GM18498 (cell line): ENCODE results near the gene OGFOD3.
"Not testable (repeated sequence)": the region's sequence is repeated elsewhere in the genome, so short reads cannot be mapped to it uniquely, and the experiment has no call there.

ENCODE experiments used
- ATAC-seq: cut with Tn5 transposase; IDR thresholded peaks from one replicate; pipeline ENCODE4 v1.9.1; 2021; ENCODE audit warnings: mild to moderate bottlenecking, moderate library complexity; ENCODE audit not compliant: unreplicated experiment

The OGFOD3 gene

DNA sequence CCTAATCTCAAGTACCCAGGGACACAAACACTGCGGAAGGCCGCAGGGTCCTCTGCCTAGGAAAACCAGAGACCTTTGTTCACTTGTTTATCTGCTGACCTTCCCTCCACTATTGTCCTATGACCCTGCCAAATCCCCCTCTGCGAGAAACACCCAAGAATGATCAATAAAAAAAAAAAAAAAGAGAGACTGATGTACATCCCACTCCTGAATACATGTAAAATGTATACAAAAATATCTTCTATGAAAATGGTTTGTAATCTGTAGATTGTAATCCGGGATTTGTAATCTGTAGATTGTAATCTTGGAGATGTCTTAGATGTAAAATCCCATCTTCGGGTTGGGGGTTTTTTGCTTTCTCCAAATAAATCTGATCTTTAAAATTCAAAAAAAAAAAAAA is 41.1 kb downstream of the OGFOD3 start:
- not testable (repeated sequence) for ATAC-seq

DNA sequence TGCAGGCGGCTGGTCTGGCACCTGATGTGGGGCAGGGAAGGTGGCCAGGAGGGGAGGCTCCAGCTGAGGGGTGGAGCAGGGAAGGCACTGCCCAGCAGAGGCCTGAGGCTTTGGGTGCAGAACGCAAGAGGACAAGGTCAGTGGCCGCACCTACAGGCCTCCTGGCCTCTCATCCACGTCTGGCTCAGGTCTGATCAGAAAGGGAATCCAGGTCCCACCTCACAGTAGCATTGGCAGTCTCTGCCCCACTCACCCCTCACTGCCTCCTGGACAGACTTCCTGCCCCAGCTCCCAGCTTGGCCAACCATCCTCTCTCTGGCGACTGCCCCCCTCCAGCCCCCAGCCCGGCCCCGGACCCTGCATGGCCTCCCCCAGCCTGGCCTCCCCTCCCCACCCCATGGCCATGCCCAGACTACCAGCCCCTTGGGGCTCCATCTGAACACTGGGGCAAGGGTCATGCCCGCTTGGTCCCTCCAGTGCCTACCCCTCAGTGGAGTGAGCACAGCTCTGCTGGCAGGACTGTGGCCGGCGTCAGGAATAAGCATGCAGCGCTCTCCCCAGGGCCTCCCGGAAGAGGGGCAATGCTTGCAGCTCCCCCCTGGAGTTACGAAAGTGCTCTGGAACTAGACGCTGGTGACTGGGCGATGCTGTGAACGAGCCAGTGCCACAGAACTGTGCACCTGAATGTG is 42.2 kb downstream of the OGFOD3 start:
- ATAC-seq, result no peak

DNA sequence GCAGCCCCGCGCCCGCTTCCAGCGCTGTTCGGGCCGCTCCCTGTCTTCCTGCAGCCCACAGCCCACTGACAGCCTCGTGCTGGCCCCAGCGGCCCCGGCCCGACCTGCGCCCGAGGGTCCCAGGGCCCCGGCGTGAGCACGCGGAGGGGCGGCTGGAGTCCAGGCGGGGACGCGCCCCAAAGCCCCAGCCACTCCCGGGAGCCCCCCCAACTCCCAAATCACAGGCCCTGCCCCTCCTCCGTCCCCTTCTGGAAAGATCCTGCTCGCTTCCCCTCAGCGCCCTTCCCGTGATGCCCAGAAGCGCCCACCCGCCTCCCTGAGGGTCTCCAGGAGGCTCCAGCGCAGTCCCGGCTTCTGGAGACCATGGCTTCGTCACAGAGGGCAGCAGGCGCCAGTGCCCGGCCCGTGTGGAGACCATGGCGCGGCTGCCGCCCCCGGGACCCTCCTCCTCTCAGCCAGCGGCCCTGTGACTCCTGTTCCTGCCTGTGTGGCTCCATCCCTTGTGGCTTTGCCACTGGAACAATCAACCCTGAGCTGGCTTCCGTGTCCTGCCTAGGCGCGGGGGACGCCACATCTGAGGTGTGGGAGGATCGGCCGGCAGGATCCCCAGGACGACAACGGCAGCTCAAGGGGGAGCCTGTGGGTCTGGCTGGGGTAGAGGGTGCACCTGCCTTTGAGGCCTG is 42.9 kb downstream of the OGFOD3 start:
- no peak for ATAC-seq

DNA sequence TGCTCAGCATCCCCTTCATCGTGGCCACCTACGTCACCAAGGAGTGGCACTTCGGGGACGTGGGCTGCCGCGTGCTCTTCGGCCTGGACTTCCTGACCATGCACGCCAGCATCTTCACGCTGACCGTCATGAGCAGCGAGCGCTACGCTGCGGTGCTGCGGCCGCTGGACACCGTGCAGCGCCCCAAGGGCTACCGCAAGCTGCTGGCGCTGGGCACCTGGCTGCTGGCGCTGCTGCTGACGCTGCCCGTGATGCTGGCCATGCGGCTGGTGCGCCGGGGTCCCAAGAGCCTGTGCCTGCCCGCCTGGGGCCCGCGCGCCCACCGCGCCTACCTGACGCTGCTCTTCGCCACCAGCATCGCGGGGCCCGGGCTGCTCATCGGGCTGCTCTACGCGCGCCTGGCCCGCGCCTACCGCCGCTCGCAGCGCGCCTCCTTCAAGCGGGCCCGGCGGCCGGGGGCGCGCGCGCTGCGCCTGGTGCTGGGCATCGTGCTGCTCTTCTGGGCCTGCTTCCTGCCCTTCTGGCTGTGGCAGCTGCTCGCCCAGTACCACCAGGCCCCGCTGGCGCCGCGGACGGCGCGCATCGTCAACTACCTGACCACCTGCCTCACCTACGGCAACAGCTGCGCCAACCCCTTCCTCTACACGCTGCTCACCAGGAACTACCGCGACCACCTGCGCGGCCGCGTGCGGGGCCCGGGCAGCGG is 43.6 kb downstream of the OGFOD3 start:
- no peak for ATAC-seq

DNA sequence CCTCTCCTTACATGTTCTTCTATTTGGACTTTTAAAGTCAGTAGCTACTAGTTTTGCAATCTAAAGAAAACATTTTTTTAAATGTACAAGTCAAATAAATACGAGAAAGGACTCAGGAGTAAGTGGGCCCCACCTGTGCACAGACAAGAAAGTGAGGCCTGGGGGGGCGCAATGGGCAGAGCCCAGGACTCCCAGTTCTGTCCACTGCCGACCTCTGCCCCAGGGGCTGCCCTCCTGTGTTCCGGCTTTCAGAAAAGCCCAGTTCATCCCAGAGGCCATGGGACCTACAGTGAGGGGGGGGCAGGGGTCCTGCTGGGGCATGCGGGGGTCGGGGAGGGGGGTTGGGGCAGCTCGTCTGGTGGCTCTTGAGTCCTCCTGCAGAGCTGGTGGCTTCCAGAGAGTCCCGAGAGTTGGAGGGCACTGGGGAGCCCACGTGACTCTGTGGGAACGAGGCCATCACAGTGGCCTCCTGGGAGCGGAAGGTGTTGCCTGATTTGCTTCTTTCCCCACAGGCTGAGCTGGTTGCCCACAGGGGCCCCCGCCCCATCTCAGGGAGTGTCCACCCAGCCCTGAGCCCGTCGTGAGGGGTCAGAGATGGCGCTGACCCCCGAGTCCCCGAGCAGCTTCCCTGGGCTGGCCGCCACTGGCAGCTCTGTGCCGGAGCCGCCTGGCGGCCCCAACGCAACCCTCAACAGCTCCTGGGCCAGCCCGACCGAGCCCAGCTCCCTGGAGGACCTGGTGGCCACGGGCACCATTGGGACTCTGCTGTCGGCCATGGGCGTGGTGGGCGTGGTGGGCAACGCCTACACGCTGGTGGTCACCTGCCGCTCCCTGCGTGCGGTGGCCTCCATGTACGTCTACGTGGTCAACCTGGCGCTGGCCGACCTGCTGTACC is 44.4 kb downstream of the OGFOD3 start:
- no peak for ATAC-seq

DNA sequence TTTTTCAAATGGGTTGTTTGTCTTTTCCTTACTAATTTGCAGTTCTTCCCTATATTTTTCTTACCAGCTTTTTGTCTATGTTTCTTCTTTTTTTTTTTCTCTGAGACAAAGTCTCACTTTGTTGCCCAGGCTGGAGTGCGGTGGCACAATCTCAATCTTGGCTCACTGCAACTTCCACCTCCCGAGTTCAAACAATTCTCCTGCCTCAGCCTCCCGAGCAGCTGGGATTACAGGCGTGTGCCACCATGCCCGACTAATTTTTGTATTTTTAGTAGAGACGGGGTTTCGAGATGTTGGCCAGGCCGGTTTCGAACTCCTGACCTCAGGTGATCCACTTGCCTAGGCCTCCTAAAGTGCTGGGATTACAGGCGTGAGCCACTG is 45.3 kb downstream of the OGFOD3 start:
- not testable (repeated sequence) for ATAC-seq

DNA sequence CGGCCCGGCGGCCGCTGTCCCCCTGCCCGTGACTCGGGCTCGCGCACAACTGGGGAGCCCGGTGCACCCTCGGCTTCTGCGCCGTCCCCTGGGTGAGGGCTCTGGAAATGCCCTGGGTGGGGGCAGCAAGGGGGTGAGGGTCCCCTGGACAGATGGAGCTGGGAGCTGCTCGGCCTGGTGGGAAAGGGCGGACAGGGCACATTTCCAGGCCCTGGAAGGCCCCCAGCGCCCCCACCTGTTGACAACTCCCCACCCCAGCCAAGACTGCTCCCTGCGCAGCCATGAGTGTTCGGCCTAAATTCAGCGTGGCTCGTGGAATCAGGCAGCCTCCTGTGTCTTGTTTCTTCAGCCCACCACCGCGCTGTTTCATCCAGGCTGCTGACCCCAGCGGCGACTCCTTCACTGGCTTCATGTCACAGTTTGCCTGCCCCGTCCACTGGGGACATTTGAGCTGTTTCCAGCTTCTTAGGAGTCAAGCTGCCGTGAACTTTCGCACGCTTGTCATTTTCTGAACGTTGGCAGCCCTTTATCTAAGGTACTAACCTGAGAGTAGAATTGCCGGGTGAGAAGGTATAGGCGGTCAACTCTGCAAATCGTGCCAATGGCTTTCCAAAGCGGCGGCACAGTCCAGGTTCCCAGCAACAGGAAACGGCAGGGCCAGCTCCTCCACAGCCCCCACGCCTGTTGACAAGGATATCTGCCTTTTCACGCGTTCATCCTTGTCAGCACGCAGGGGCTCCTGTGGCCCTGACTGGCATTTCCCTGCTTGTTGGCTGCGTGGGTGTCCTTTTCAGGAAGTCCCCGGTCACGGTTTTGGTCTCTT is 45.9 kb downstream of the OGFOD3 start:
- no peak for ATAC-seq

DNA sequence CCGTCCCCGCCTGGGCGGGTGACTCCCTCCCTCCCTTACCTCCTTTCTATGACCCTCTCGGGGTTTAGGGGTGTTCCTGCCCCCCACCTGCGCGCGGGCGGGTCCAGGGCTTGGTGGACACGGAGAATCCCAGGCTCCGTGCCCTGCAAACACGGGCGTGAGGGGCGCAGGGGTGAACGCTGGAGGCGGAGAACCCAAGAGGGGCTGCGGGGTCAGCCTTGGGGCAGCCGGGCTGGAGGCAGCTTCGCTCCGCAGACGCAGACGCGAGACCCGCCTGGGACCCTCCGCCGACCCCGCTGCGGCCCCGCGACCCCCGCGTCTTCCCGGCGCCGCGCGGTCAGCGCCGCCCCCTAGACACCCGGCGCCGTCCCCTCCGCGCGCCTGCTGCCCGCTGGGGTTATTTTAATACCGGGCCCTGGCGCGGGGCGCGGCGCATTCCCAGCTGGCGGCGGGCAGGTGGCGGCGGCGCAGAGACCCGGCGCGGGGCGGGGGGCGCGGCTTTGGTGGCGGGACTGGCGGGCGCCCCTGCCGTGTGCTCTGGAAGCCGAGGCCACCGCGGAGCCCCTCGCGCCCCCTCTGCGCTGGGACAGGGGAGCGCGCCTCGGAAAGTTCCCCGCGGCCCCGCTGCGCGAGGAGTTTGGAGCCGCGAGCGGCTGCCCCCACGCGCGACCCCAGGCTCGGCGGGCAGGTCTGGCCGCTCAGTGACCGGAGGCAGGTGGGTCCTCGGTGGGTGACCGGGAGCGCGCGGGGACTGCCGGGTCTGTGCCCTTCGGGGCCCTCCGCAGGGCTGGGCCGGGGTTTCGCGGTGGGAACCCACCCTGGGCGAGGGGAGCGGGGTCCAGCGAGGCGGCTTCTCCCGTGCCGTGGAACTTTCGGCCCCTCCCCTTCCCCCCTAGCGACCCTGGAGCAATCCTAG is 46.8 kb downstream of the OGFOD3 start, which contains the start of gene UTS2R:
UTS2R (plus strand) TSS at position 433 of the 916 bp plus-strand sequence. CDS start 2,560 bp downstream, outside the sequence.
- ATAC-seq, result no peak

DNA sequence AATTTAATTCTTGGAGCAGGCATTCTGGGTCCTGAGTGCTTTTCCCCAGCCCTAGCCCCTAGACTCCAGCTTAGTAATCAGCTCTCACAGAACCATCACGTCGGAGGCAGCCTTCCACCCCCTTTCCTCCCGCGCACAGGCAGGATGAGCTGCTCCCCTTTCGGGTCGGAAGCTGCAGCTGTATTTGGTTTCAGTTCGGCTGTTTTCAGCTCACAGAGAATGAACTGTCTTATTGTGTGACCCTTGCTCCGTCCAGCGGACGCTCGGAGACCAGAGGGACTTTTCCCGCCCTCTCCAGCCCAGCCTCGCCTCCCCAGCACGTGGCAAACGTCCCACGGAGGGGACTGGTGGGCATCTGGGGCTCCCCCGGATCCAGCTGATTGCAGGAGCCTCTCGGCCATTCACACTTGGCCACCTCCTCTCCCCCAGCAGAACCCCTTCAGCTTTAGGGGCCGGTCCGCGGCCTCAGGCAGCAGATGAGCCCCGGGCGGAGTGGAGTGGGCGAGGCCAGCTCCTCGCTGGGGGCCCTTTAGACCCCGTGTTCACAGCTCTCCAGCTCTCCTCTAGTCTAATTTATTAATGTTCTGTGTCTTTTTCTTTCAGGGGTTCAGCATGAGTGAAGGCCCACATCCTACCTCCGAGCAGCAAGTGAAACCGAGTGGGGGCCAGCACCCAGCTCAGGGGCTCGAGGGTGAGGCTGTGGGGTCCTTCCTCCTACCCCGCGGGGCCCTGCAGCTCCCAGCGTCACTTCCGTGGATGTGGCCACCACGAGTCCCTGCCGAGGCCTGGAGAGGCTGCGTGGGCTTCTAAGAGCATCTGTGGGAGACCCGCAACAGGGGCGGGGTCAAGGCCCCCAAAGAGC is 47.7 kb downstream of the OGFOD3 start:
- no peak for ATAC-seq

DNA sequence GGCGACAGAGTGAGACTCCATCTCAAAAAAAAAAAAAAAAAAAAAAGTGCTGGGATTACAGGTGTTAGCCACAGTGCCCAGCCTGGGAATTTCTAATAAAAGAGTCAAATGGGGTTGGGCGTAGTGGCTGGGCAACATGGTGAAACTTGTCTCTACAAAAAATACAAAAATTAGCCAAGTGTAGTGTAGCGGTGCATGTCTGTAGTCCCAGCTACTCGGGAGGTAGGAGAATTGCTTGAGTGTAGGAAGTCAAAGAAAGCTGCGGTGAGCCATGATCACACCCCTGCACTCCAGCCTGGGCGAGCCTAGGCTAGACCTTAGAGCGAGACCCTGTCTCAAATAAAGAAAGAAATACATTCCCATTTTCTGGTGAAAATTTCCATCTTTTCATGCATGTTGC is 49.2 kb downstream of the OGFOD3 start:
- no peak for ATAC-seq

DNA sequence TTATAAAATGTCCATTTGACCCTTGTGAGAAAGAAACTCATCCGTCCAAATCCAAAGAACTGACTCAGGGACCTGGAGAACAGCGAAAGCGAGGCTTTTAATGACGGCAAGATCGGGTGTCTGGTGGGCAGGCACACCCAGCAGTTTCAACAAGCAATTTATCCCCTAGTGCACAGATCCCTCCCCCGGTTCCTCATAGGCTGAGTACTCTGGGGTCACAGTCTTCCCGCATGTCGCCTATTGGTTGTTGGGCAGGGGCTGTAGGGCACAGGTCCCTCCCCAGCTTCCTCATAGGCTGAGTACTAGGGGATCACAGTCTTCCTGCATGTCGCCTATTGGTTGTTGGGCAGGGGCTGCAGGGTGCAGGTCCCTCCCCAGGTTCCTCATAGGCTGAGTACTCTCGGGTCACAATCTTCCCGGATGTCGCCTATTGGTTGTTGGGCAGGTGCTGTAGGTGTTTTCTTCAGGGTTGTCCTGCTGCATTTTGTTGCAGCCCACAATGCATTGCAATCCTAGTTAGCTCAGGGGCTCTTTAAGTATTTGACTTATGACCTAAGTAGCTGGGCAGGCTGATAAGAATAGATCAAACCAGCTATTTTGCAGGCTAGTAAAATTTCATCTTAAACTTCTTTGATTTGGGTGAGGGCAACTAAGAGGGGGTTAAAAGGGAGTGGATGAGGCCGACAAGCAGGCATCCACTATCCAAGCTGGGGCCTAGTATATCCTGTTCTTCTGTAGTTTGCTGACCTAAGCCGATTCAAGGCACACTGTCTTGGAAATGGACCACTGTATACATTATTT is 50.5 kb downstream of the OGFOD3 start:
- ATAC-seq, result no peak

DNA sequence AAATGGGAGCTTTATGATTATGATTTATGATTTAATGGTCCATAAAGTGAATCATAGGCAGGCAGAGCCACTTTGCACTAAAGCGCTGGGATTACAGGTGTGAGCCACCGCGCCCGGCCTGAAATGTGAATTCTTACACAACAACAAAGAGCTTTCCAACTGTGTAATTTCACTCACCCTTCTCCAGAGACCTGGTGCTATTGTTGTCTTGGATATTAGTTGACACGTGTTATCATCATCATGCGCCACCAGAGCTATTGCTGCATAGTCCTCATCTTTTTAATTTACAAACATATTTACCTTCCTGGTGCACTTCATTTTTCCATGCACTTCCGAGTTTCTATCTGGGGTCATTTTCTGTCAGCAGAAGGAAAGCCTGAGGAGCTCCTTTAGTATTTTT is 51.6 kb downstream of the OGFOD3 start:
- no peak for ATAC-seq

DNA sequence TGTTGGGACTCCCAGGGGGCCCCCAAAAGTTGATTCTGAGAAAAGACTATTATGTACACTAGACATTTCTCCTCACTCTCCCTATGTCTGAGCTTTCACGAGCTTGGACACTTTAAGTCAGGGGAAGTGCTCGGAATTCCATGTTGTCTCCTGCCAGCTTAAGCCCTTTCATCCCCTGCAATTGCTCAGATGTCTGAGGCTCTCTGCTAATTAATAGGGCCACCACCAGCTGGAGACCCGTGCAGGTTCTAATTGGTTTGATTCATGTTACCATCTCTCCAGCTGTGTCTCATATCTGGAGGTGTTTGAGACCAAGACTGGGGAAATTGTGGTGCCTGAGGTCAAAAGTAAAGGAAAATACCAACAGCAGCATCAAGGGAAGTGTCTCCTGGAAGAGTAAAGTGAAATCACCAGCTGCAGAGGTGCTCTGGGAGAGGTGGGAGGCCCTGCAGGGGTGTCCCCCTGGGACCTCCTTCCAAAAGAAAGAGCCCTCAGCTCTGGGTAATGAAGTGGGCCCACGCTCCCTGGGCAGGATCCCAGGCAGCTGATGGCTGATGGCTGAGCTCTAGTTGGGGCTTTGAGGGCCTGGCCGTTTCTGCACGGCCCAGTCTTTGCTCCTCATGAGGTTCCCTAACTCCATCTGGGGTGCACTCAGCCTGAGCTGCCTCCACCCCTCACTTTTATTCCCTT is 52.6 kb downstream of the OGFOD3 start:
- ATAC-seq, result no peak

DNA sequence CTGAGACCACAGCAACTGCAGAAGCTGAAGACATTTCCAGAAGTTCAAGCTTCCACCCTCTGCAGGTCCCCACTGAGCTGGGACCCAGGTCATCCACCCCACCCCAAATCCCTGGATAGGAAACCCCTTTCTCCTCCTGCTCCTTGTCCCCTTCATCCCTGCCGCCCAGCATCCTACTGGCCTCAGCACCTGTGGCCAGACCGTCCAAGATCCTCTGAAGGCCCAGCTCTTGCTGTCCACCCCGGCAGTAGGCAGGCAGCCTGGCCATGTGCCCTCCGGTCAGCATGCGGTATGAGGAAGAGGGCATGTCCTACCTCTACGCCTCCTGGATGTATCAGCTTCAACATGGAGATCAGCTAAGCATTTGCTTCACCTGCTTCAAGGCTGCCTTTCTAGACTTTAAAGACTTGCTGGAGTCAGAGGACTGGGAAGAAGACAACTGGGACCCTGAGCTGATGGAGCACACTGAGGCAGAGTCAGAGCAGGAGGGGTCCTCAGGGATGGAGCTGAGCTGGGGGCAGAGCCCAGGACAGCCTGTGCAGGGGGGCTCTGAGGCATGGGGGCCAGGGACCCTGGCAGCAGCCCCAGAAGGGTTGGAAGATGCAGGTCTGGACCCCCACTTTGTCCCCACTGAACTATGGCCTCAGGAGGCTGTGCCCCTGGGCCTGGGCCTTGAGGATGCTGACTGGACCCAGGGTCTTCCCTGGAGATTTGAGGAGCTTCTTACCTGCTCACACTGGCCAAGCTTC is 56.3 kb downstream of the OGFOD3 start:
- ATAC-seq, result no peak

DNA sequence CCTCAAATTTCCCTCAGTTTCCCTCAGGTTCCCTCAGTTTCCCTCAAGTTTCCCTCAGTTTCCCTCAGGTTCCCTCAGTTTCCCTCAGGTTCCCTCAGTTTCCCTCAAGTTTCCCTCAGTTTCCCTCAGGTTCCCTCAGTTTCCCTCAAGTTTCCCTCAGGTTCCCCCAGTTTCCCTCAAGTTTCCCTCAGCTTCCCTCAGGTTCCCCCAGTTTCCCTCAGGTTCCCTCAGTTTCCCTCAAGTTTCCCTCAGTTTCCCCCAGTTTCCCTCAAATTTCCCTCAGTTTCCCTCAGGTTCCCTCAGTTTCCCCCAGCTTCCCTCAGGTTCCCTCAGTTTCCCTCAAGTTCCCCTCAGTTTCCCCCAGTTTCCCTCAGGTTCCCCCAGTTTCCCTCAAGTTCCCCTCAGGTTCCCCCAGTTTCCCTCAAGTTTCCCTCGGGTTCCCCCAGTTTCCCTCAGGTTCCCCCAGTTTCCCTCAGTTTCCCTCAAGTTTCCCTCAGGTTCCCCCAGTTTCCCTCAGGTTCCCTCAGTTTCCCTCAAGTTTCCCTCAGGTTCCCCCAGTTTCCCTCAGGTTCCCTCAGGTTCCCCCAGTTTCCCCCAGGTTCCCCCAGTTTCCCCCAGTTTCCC is 58.8 kb downstream of the OGFOD3 start:
- ATAC-seq, result not testable (repeated sequence)
